HG02973 (cell line): ENCODE measurements around the gene INPP5K.
"Not testable (repeated sequence)": the region's sequence is repeated elsewhere in the genome, so short reads cannot be mapped to it uniquely, and the experiment has no call there.

Experiments
- ATAC-seq: cut with Tn5 transposase; IDR thresholded peaks from one replicate; pipeline ENCODE4 v1.9.1; 2021; ENCODE audit warnings: moderate library complexity; ENCODE audit not compliant: unreplicated experiment

Gene INPP5K

GRCh38 chr17:1516388-1517161 is at the start of gene INPP5K:
Gene INPP5K (minus strand): TSS chr17:1516612. CDS start chr17:1516499, 113 bp downstream.
- ATAC-seq = peak; percentile 83

- no peak for ATAC-seq
These were observed 49.5 kb upstream of the INPP5K start for GRCh38 chr17:1565877-1566276.

GRCh38 chr17:1563786-1564613 is 47.6 kb upstream of the INPP5K start:
- no peak for ATAC-seq

GRCh38 chr17:1563471-1563785 is 47.0 kb upstream of the INPP5K start:
- not testable (repeated sequence) for ATAC-seq

GRCh38 chr17:1562176-1562643 is 45.8 kb upstream of the INPP5K start:
- no peak for ATAC-seq

- ATAC-seq = no peak
These were observed 45.2 kb upstream of the INPP5K start for GRCh38 chr17:1561420-1562175.

- ATAC-seq = no peak
These were observed 44.5 kb upstream of the INPP5K start for GRCh38 chr17:1560858-1561355.

GRCh38 chr17:1560101-1560857 is 43.9 kb upstream of the INPP5K start:
- ATAC-seq = no peak

GRCh38 chr17:1559047-1560043 is 42.9 kb upstream of the INPP5K start:
- ATAC-seq = no peak

- no peak for ATAC-seq
These were observed 42.0 kb upstream of the INPP5K start for GRCh38 chr17:1558401-1558800.

GRCh38 chr17:1557355-1558095 is 41.1 kb upstream of the INPP5K start:
- no peak for ATAC-seq

GRCh38 chr17:1555651-1556471 is 39.4 kb upstream of the INPP5K start:
- ATAC-seq = no peak

GRCh38 chr17:1554751-1555540 is 38.5 kb upstream of the INPP5K start:
- ATAC-seq = no peak

- no peak for ATAC-seq
These were observed 37.2 kb upstream of the INPP5K start for GRCh38 chr17:1553354-1554266.

- ATAC-seq = no peak
These were observed 36.5 kb upstream of the INPP5K start for GRCh38 chr17:1552932-1553331.

GRCh38 chr17:1551741-1552140 is 35.3 kb upstream of the INPP5K start:
- no peak for ATAC-seq
